K562 (cell line): ENCODE results near the gene HELB. TPM values are rescaled to one million over a fixed set of nuclear protein-coding genes. Genes with fewer than 3 reads are reported as not detected.

Source experiments
- CHD7 ChIP-seq: fragments of 200-600 bp; sonication (generic); IDR thresholded peaks from one replicate; pipeline ENCODE4 v1.6.1; 2012; ENCODE audit warnings: mild to moderate bottlenecking, low read depth, low read length, inconsistent platforms
- CREB5 ChIP-seq: fragments of 250-450 bp; sonication (Bioruptor Pico); IDR thresholded peaks from 2 replicates; pipeline ENCODE4 v1.5.0; 2020; ENCODE audit warnings: mild to moderate bottlenecking
- CTBP1 ChIP-seq: fragments of 450-650 bp; IDR thresholded peaks from 2 replicates; pipeline ENCODE4 v1.6.1; 2016; ENCODE audit warnings: borderline replicate concordance
- E2F4 ChIP-seq: sonication (generic); formaldehyde crosslinking; IDR thresholded peaks from 2 replicates; pipeline ENCODE4 v1.8.0; 2022; ENCODE audit warnings: mild to moderate bottlenecking, low read depth, missing genetic modification reagents
- HNRNPH1 ChIP-seq: fragments of 200-400 bp; formaldehyde crosslinking; optimal IDR thresholded peaks from 2 replicates; pipeline ENCODE3; 2017; ENCODE audit warnings: low read depth, mild to moderate bottlenecking, low read length, moderate library complexity
- ZNF3 ChIP-seq: fragments of 250-450 bp; sonication (Bioruptor Pico); IDR thresholded peaks from 2 replicates; pipeline ENCODE4 v1.5.0; 2021; ENCODE audit warnings: mild to moderate bottlenecking, moderate library complexity
- polyA plus RNA-seq, 8 experiments: library from polyadenylated mRNA; depleted of rRNA in 4 of 8; stranded (reverse) in 5 of 8; unstranded in 3 of 8; fragments of >200 nt; fragmentation: Nextera tagmentation in 2 of 8; fragmentation: Illumina TruSeq in 1 of 8; extraction: Ambion mirVana in 2 of 8; extraction: Trizol in 1 of 8; gene quantifications; 2 replicates each; pipeline versions ENCODE4 v1.2.1 to v1.2.3, GENCODE V29; 2011 to 2014; ENCODE audit warnings: inconsistent platforms in 1 of 8, missing spikeins in 1 of 8
- total RNA-seq, 7 experiments: library from RNA; depleted of rRNA in 6 of 7; stranded (reverse); fragments of >200 nt in 6 of 7; fragmentation: Illumina TruSeq in 2 of 7; extraction: Trizol in 2 of 7; gene quantifications; 2 replicates each; pipeline versions ENCODE4 v1.2.1 to v1.2.3, GENCODE V29; 2011 to 2021; ENCODE audit warnings: low replicate concordance in 1 of 7
- TF ChIP-seq, protein P1 (sequence below): sonication (generic); formaldehyde crosslinking; IDR thresholded peaks from 2 replicates; pipeline ENCODE4 v1.8.0; 2022; ENCODE audit warnings: mild to moderate bottlenecking, missing genetic modification reagents

Gene HELB
- total and polyA plus RNA-seq, 9 of the 15 experiments (the other 6 are each of a cell fraction or from before 2014, with no cell fraction given) = 0.74 to 7.6 (median 2.4) TPM

DNA sequence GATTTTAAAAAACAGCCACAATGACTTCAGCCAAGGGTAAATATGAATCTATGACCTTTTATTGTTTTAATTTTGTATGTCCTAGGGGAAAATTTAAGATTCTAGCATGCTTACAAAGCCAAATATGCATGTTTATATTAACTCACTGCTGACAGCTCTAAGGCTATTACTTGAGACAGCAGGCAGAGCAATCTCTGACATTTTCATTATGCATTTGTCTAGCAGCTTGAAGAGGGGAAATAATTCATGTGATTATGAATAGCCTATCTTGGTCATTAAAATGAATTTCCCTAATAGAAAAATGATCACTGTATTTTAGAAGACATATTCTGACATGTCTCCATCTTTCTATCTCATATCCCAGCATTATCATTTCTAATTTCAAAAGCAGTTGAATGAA, 46.6 kb upstream of the HELB start (continued):
- TF ChIP-seq CHD7 (no peak), ZNF3 (CRISPR knock-in tag) (no peak), CREB5 (no peak), HNRNPH1 (no peak), E2F4 (CRISPR knock-in tag) (no peak), CTBP1 (no peak)
- TF ChIP-seq, protein P1, sequence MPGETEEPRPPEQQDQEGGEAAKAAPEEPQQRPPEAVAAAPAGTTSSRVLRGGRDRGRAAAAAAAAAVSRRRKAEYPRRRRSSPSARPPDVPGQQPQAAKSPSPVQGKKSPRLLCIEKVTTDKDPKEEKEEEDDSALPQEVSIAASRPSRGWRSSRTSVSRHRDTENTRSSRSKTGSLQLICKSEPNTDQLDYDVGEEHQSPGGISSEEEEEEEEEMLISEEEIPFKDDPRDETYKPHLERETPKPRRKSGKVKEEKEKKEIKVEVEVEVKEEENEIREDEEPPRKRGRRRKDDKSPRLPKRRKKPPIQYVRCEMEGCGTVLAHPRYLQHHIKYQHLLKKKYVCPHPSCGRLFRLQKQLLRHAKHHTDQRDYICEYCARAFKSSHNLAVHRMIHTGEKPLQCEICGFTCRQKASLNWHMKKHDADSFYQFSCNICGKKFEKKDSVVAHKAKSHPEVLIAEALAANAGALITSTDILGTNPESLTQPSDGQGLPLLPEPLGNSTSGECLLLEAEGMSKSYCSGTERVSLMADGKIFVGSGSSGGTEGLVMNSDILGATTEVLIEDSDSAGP (CRISPR knock-in tag) = no peak
- TF ChIP-seq, all 486 proteins: peak for 0
